Loucy (cell line): ENCODE measurements around the gene CFAP52.

Source experiments
- H2AFZ ChIP-seq: fragments of 200-600 bp; sonication (generic); 2 replicates; pipeline ENCODE4 v1.6.0; 2016; ENCODE audit warnings: antibody characterized with exemption, mild to moderate bottlenecking, low read length, moderate library complexity
- H3F3A ChIP-seq: fragments of 200-600 bp; 2 replicates; pipeline ENCODE4 v1.6.0; 2016; ENCODE audit warnings: antibody characterized with exemption, low read depth, mild to moderate bottlenecking
- H3K27me3 ChIP-seq: fragments of 200-600 bp; sonication (generic); 2 replicates; pipeline ENCODE4 v1.6.1; 2014; ENCODE audit warnings: low read length, mild to moderate bottlenecking; ENCODE audit not compliant: insufficient read depth, poor library complexity, severe bottlenecking
- H3K36me3 ChIP-seq: fragments of 200-600 bp; sonication (generic); 2 replicates; pipeline ENCODE4 v1.6.1; 2016; ENCODE audit warnings: low read length; ENCODE audit not compliant: insufficient read depth
- H3K4me1 ChIP-seq: fragments of 200-600 bp; sonication (generic); 2 replicates; pipeline ENCODE4 v1.5.1; 2014; ENCODE audit warnings: low read length, mild to moderate bottlenecking; ENCODE audit not compliant: insufficient read depth, poor library complexity, severe bottlenecking
- H3K4me2 ChIP-seq: fragments of 200-600 bp; sonication (generic); 2 replicates; pipeline ENCODE4 v1.6.0; 2014; ENCODE audit warnings: antibody characterized with exemption, low read length, low read depth, mild to moderate bottlenecking; ENCODE audit not compliant: poor library complexity, severe bottlenecking
- H3K4me3 ChIP-seq: fragments of 200-600 bp; sonication (generic); 2 replicates; pipeline ENCODE4 v1.5.1; 2014; ENCODE audit warnings: low read length, mild to moderate bottlenecking, mixed read lengths; ENCODE audit not compliant: poor library complexity, severe bottlenecking
- H3K79me2 ChIP-seq: fragments of 200-600 bp; sonication (generic); 2 replicates; pipeline ENCODE4 v1.6.1; 2014; ENCODE audit warnings: low read length; ENCODE audit not compliant: insufficient read depth
- H3K9ac ChIP-seq: fragments of 200-600 bp; sonication (generic); 2 replicates; pipeline ENCODE4 v1.6.0; 2014; ENCODE audit warnings: mild to moderate bottlenecking, low read depth, low read length, moderate library complexity; ENCODE audit not compliant: poor library complexity, severe bottlenecking
- H3K9me2 ChIP-seq: fragments of 200-600 bp; sonication (generic); replicated peaks from 2 replicates; pipeline ENCODE4 v1.6.1; 2016; ENCODE audit warnings: low read depth, low read length, mixed read lengths
- H3K9me3 ChIP-seq: fragments of 200-600 bp; sonication (generic); 2 replicates; pipeline ENCODE4 v1.6.1; 2014; ENCODE audit warnings: mild to moderate bottlenecking, antibody characterized with exemption, low read length, low read depth; ENCODE audit not compliant: insufficient read depth
- H4K20me1 ChIP-seq: fragments of 200-600 bp; sonication (generic); 2 replicates; pipeline ENCODE4 v1.6.0; 2014; ENCODE audit warnings: antibody characterized with exemption, low read length, mild to moderate bottlenecking; ENCODE audit not compliant: insufficient read depth, poor library complexity, severe bottlenecking
- EZH2phosphoT487 ChIP-seq: fragments of 200-600 bp; IDR thresholded peaks from 2 replicates; pipeline ENCODE4 v1.6.1; 2018; ENCODE audit warnings: antibody characterized with exemption, mild to moderate bottlenecking, moderate library complexity, borderline replicate concordance
- TF ChIP-seq, protein P1 (sequence below): fragments of 200-600 bp; sonication (generic); conservative IDR thresholded peaks from 2 replicates; pipeline ENCODE4 v1.5.1; 2014; ENCODE audit warnings: mild to moderate bottlenecking, antibody characterized with exemption, low read length

CFAP52 gene

DNA sequence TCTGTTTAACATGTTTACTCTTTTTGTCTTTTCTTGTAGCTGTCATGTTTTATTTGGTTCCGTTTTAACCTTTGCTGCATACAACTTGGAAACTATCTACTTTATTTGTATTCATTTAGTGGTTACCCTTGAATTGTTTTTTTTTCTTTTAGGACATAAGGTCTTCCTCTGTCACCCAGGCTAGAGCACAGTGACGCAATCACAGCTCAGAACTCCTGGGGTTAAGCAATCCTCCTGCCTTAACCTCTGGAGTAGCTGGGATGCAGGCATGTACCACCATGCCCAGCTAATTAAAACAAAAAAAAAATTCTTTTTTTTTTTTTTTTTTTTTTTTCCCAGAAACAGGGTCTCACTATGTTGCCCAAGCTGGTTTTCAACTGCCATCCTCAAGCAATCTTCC, 39.0 kb downstream of the CFAP52 start:
- H3K27me3 ChIP-seq, result no peaks in the 10 kb centered on the region
- H3K36me3 ChIP-seq, result no peaks in the 10 kb centered on the region
- H3K9me2 ChIP-seq, result no peaks in the 10 kb centered on the region
- no peak overlapping the region for H3K4me3 ChIP-seq
- H3K4me2 ChIP-seq, result no peak overlapping the region
- TF ChIP-seq, protein P1, sequence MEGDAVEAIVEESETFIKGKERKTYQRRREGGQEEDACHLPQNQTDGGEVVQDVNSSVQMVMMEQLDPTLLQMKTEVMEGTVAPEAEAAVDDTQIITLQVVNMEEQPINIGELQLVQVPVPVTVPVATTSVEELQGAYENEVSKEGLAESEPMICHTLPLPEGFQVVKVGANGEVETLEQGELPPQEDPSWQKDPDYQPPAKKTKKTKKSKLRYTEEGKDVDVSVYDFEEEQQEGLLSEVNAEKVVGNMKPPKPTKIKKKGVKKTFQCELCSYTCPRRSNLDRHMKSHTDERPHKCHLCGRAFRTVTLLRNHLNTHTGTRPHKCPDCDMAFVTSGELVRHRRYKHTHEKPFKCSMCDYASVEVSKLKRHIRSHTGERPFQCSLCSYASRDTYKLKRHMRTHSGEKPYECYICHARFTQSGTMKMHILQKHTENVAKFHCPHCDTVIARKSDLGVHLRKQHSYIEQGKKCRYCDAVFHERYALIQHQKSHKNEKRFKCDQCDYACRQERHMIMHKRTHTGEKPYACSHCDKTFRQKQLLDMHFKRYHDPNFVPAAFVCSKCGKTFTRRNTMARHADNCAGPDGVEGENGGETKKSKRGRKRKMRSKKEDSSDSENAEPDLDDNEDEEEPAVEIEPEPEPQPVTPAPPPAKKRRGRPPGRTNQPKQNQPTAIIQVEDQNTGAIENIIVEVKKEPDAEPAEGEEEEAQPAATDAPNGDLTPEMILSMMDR, result no peak
- no peak for TF ChIP-seq EZH2phosphoT487
- H3K9me3 ChIP-seq, result no peaks in the 10 kb centered on the region
- H3K4me1 ChIP-seq, result no peaks in the 10 kb centered on the region
- no peaks in the 10 kb centered on the region for H3F3A ChIP-seq
- no peak overlapping the region for H2AFZ ChIP-seq
- H4K20me1 ChIP-seq, result no peaks in the 10 kb centered on the region
- no peak overlapping the region for H3K9ac ChIP-seq
- no peaks in the 10 kb centered on the region for H3K79me2 ChIP-seq

DNA sequence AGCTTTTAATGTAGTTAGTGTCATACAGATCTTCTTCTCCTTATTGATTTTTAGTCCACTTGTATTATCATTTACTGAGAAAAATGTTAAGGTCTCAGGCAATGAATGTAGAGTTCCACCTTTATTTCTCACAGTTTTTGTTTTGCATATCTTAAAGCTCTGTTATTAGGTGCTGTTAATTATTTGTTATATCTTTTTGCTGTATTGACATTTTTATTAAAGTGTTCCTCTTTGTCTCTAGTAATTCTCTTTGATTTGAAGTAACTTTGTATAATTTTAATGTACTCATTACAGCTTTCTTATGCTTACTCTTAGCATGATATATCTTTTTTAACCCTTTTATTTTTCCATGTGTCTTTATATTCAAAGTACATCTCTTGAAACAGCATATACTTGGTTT, 46.5 kb downstream of the CFAP52 start:
- Histone ChIP-seq H2AFZ (no peak overlapping the region), H3K9ac (no peak overlapping the region), H3K4me2 (no peak overlapping the region), H3K27me3 (no peaks in the 10 kb centered on the region), H3K4me3 (no peak overlapping the region), H3K4me1 (no peaks in the 10 kb centered on the region), H3K9me2 (no peaks in the 10 kb centered on the region), H3K79me2 (no peaks in the 10 kb centered on the region), H3K36me3 (no peaks in the 10 kb centered on the region), H3K9me3 (peaks cover 15% of the 10 kb centered on the region; the same call in 1 of the 2 replicates), H3F3A (no peaks in the 10 kb centered on the region), H4K20me1 (no peaks in the 10 kb centered on the region)
- TF ChIP-seq EZH2phosphoT487, result no peak
- TF ChIP-seq, protein P1, result no peak

DNA sequence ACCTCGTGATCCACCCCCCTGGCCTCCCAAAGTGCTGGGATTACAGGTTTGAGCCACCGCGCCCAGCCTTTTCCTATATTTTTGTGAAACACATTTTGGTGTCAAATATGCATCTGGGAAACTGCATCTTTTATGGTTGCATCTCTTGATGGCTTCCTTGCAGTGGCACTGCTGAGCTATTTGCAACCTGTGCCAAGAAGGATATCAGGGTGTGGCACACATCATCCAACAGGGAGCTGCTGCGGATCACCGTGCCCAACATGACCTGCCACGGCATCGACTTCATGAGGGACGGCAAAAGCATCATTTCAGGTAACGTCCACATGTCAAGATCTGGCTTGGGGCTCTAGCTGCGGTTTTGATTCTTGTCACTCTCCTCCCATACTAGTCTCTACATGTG, 52.1 kb downstream of the CFAP52 start:
- Histone ChIP-seq H3K9me2 (no peaks in the 10 kb centered on the region), H2AFZ (no peak overlapping the region), H3K4me2 (no peak overlapping the region), H4K20me1 (no peaks in the 10 kb centered on the region), H3F3A (no peaks in the 10 kb centered on the region), H3K27me3 (no peaks in the 10 kb centered on the region), H3K9me3 (peaks cover 4% of the 10 kb centered on the region; the same call in 1 of the 2 replicates), H3K4me1 (no peaks in the 10 kb centered on the region), H3K36me3 (no peaks in the 10 kb centered on the region), H3K79me2 (no peaks in the 10 kb centered on the region), H3K4me3 (no peak overlapping the region), H3K9ac (no peak overlapping the region)
- TF ChIP-seq EZH2phosphoT487, result no peak
- TF ChIP-seq, protein P1, result no peak
